Measurements from ENCODE around the gene ETFA.
A peak's percentile ranks its signal among the peaks of the same experiment; 100 is the strongest.

Gene ETFA

GRCh38 chr15:76345583-76345879 lies 34.3 kb upstream of the ETFA start:
- ChIA-PET CTCF (no interaction called here), POLR2A (ENCODE audit: low non-redundant PET) (interaction anchor here (0.5 to 1.9 kb wide), 3 partner anchors 10 to 139 kb away, joined by 4 to 7 read pairs (median 7); partner anchors contain the start of gene ETFA)
- no peak for DNase-seq (ENCODE audit: low spot score)
- H3K27ac ChIP-seq, result peak overlapping the region; percentile 74
- TF ChIP-seq, protein P1, sequence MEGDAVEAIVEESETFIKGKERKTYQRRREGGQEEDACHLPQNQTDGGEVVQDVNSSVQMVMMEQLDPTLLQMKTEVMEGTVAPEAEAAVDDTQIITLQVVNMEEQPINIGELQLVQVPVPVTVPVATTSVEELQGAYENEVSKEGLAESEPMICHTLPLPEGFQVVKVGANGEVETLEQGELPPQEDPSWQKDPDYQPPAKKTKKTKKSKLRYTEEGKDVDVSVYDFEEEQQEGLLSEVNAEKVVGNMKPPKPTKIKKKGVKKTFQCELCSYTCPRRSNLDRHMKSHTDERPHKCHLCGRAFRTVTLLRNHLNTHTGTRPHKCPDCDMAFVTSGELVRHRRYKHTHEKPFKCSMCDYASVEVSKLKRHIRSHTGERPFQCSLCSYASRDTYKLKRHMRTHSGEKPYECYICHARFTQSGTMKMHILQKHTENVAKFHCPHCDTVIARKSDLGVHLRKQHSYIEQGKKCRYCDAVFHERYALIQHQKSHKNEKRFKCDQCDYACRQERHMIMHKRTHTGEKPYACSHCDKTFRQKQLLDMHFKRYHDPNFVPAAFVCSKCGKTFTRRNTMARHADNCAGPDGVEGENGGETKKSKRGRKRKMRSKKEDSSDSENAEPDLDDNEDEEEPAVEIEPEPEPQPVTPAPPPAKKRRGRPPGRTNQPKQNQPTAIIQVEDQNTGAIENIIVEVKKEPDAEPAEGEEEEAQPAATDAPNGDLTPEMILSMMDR (conservative IDR thresholded peaks at IDR 0.05; ENCODE audit: low read depth), result no peak

- ChIA-PET CTCF (interaction anchor here (0.6 to 0.9 kb wide), 2 partner anchors 11 to 602 kb away, joined by 3 to 8 read pairs; no protein-coding TSS in a partner anchor), POLR2A (ENCODE audit: low non-redundant PET) (interaction anchor here (0.5 to 1.9 kb wide), 3 partner anchors 10 to 139 kb away, joined by 4 to 7 read pairs (median 7); partner anchors contain the start of gene ETFA)
- TF ChIP-seq, protein P1 (conservative IDR thresholded peaks at IDR 0.05; ENCODE audit: low read depth), result no peak
- H3K27ac ChIP-seq, result no peak overlapping the region
- no peak for DNase-seq (ENCODE audit: low spot score)
Measured at GRCh38 chr15:76344893-76345582, 33.8 kb upstream of the ETFA start.

- TF ChIP-seq, protein P1 (conservative IDR thresholded peaks at IDR 0.05; ENCODE audit: low read depth), result no peak
- H3K27ac ChIP-seq, result no peak overlapping the region
- DNase-seq (ENCODE audit: low spot score), result no peak
- ChIA-PET CTCF (interaction anchor here (0.6 to 0.7 kb wide), 2 partner anchors 158 to 1770 kb away, joined by 3 to 4 read pairs; no protein-coding TSS in a partner anchor), POLR2A (ENCODE audit: low non-redundant PET) (no interaction called here)
Measured at GRCh38 chr15:76343313-76343996, 32.2 kb upstream of the ETFA start.

DNA sequence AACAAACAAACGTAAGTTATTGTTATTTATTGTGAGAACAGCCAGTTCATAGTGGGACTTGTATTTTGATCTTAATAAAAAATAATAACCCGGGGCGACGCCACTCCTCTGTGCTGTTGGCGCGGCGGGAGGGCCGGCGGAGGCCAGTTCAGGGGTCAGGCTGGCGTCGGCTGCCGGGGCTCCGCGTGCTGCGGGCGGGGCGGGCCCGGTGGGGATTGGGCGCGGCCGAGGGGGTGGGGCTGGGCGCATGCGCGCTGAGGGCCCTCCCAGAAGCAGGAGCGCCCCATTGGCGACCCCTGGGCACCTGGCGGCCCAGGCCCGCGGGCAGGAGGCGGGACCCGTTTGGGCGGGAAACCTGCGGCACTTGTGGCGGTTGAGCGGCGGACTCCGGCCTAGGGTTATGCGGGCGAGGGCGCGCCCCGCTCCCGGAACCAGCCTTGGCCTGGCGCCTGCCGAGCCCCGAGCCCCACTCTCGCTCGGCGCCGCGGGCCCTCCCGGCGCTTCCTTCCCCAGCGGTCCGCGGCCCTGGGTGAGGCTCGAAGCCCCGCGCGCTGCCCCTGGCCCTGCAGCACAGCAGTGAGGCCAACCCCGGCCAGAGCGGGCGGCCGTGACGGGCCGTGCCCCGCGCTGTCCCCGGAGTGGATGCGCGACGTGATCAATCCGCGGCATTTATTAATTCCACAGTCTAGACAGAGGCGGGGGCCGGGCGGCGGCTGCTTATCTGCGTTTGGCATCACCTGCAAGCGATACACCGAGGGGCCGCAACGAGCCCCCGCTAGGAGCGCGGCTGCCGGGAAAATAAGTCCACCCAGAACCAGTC lies 31.3 kb upstream of the ETFA start:
- TF ChIP-seq, protein P1 (conservative IDR thresholded peaks at IDR 0.05; ENCODE audit: low read depth), result no peak
- ChIA-PET CTCF (no interaction called here), POLR2A (ENCODE audit: low non-redundant PET) (no interaction called here)
- H3K27ac ChIP-seq, result no peak overlapping the region
- DNase-seq (ENCODE audit: low spot score), result no peak

- DNase-seq (ENCODE audit: low spot score), result no peak
- H3K27ac ChIP-seq, result no peak overlapping the region
- ChIA-PET POLR2A (ENCODE audit: low non-redundant PET) (no interaction called here), CTCF (no interaction called here)
- TF ChIP-seq, protein P1 (conservative IDR thresholded peaks at IDR 0.05; ENCODE audit: low read depth), result no peak
Measured at GRCh38 chr15:76342058-76342381, 30.8 kb upstream of the ETFA start.

GRCh38 chr15:76341366-76342057 lies 30.2 kb upstream of the ETFA start:
- TF ChIP-seq, protein P1 (conservative IDR thresholded peaks at IDR 0.05; ENCODE audit: low read depth), result no peak

More at GRCh38 chr15:76341366-76342057, 30.2 kb upstream of the ETFA start:
- H3K27ac ChIP-seq, result no peak overlapping the region
- CTCF ChIA-PET, result no interaction called here
- POLR2A ChIA-PET (ENCODE audit: low non-redundant PET), result interaction anchor here (0.7 kb wide), 1 partner anchor 108 kb away, joined by 3 read pairs; no protein-coding TSS in a partner anchor
- DNase-seq (ENCODE audit: low spot score), result no peak
